Lower lobe of right lung (tissue), 2 donors: ENCODE data around the gene MYRIP. TPM values are rescaled to one million over a fixed set of nuclear protein-coding genes. Genes with fewer than 3 reads are reported as not detected.

ENCODE experiments used
- ATAC-seq, 2 donors: fragments of 200-7000 bp; cut with Tn5 transposase; one replicate each; pipeline ENCODE4 v1.9.1; 2020 to 2022; ENCODE audit warnings: mild to moderate bottlenecking in 2 of 2, moderate library complexity in 2 of 2
- DNase-seq: peaks from one replicate; pipeline ENCODE4 v3.0.0-alpha.2; 2020
- H3K27ac ChIP-seq: fragments of 200-600 bp; one replicate; pipeline ENCODE4 v1.8.0; 2022
- H3K27me3 ChIP-seq: fragments of 200-600 bp; one replicate; pipeline ENCODE4 v1.8.0; 2022; ENCODE audit warnings: low read depth
- H3K36me3 ChIP-seq: fragments of 200-600 bp; one replicate; pipeline ENCODE4 v1.8.0; 2022; ENCODE audit warnings: mild to moderate bottlenecking
- H3K4me1 ChIP-seq: fragments of 200-600 bp; one replicate; pipeline ENCODE4 v1.8.0; 2022
- H3K4me3 ChIP-seq: fragments of 200-600 bp; one replicate; pipeline ENCODE4 v1.8.0; 2022; ENCODE audit warnings: mild to moderate bottlenecking
- H3K9me3 ChIP-seq: fragments of 200-600 bp; one replicate; pipeline ENCODE4 v1.8.0; 2022
- intact Hi-C: fragments of 100-400 bp; cut with DNase I; formaldehyde crosslinking; loops from one replicate; pipeline ENCODE4 v1.11.0; 2022
- total RNA-seq: library from RNA; stranded (reverse); fragmentation: NEBNext Ultra II Directional; extraction: Animal tissue kit (Norgen Biotek cat#: 25700); gene quantifications from one replicate; pipeline ENCODE4 v1.2.1, GENCODE V29; 2021
- TF ChIP-seq, protein P1 (sequence below): fragments of 200-600 bp; IDR thresholded peaks from one replicate; pipeline ENCODE4 v1.8.0; 2022; ENCODE audit warnings: antibody characterized with exemption, mild to moderate bottlenecking
- donor health status: DM: no; HTN: yes; CAD: no; lungs with severe emphysema.

The MYRIP gene
- total RNA-seq, 1 donor from 2014 or later: 1.8 TPM

DNA sequence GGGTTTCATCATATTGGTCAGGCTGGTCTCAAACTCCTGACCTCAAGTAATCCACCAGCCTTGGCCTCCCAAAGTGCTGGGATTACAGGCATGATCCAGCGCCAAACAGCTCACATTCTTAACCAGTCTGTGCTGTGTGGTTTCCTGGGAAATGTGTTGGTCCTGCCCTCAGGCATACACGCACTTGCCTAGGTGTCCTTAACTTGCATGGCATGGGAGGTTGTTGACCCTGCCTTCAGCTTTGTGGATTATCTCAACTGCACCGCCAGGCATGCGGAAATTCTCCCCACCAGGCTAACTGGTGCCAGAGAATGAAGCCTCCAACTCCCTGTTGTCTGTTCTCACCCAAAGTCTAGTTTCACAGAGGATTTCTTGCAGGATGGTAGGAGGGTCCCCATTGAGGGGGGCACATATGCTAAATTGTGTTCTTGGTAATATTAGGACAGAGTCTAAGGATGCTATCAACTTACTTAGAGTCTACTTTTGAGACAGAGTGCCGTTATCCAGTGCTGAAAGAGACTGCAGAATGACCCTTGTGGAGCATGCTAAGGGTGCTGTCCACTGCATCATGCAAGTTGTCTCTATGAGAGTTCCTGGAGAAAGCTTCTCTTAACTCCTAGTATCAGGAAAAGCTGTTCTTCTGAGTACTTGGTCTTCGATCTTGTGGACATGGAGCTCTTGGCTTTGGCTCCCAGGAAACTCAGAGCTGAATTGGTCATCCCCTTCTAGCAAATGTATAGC, 438.5 kb downstream of the MYRIP start:
- intact Hi-C loops: no loop called here
- no peak overlapping the region for H3K4me3 ChIP-seq
- ATAC-seq (no peak), DNase-seq (no peak)
- no peaks in the 10 kb centered on the region for H3K9me3 ChIP-seq
- H3K27me3 ChIP-seq: no peaks in the 10 kb centered on the region
- TF ChIP-seq, protein P1, sequence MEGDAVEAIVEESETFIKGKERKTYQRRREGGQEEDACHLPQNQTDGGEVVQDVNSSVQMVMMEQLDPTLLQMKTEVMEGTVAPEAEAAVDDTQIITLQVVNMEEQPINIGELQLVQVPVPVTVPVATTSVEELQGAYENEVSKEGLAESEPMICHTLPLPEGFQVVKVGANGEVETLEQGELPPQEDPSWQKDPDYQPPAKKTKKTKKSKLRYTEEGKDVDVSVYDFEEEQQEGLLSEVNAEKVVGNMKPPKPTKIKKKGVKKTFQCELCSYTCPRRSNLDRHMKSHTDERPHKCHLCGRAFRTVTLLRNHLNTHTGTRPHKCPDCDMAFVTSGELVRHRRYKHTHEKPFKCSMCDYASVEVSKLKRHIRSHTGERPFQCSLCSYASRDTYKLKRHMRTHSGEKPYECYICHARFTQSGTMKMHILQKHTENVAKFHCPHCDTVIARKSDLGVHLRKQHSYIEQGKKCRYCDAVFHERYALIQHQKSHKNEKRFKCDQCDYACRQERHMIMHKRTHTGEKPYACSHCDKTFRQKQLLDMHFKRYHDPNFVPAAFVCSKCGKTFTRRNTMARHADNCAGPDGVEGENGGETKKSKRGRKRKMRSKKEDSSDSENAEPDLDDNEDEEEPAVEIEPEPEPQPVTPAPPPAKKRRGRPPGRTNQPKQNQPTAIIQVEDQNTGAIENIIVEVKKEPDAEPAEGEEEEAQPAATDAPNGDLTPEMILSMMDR: no peak
- H3K36me3 ChIP-seq: no peaks in the 10 kb centered on the region
- no peak overlapping the region for H3K27ac ChIP-seq
- no peaks in the 10 kb centered on the region for H3K4me1 ChIP-seq

DNA sequence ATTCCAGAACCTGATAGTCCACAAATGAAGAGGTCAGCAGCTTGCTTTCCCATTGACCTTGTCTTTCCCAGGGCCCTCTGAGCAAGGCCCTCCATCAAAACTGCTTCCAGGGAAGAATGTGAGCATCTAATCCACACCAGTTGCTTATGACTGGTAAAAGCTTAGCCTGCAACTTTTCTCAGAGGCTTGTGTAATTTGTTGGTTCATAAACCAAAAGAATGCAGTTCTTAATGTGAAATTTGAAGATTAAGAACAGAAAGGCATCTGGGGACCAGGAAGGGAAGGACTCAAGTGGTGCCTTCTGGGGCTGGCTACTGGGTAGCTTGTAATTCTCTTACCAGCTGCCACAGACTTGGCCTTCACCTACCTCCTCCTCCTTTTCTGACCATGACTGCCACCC, 439.2 kb downstream of the MYRIP start:
- H3K27me3 ChIP-seq: no peaks in the 10 kb centered on the region
- DNase-seq: no peak
- no peak overlapping the region for H3K4me3 ChIP-seq
- no peak for ATAC-seq
- H3K4me1 ChIP-seq: no peaks in the 10 kb centered on the region
- H3K36me3 ChIP-seq: no peaks in the 10 kb centered on the region
- H3K27ac ChIP-seq: no peak overlapping the region
- H3K9me3 ChIP-seq: no peaks in the 10 kb centered on the region
- intact Hi-C loops: no loop called here
- TF ChIP-seq, protein P1: no peak

DNA sequence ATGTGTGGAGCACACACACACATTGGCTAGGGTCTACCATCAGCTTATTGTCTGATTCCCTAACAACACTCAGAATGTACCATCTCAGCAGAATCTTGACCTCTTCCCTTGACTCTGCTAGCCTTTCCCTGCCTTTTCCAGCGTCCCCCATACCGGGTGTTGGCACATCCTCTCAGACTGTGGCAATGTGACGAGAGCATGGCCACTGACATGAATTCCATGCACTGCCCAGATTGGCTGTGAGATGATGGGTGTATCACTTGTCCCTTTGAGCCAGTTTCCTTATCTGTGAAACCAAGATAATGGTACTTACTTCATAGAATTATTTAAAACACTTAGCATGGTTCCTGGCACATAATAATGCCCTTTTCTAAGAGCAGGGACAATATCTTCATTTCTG, 439.8 kb downstream of the MYRIP start:
- H3K4me1 ChIP-seq: no peaks in the 10 kb centered on the region
- DNase-seq (no peak), ATAC-seq (no peak)
- TF ChIP-seq, protein P1: no peak
- H3K4me3 ChIP-seq: no peak overlapping the region
- no peaks in the 10 kb centered on the region for H3K36me3 ChIP-seq
- intact Hi-C loops: no loop called here
- H3K27ac ChIP-seq: no peak overlapping the region
- no peaks in the 10 kb centered on the region for H3K27me3 ChIP-seq
- no peaks in the 10 kb centered on the region for H3K9me3 ChIP-seq

DNA sequence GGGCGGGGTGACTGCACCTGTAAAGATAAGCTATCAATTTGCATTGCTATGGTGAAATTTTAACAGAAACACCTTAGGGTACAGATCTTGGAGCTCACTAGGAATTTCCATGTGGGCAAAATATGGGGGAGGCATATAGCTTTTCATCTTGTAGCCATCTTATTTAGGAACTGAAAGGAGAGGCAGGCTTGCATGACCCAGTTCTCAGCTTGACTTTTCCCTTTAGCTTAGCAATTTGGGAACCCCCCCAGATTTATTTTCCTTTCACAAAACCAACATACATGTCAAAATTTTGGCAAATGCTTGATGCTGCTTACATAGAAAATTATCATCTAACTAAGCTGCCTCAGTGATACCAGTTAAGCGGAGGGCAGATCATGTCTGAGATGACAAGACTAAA, 445.1 kb downstream of the MYRIP start:
- no peak overlapping the region for H3K27ac ChIP-seq
- H3K4me1 ChIP-seq: no peaks in the 10 kb centered on the region
- H3K4me3 ChIP-seq: no peak overlapping the region
- intact Hi-C loops: no loop called here
- TF ChIP-seq, protein P1: no peak
- H3K36me3 ChIP-seq: no peaks in the 10 kb centered on the region
- ATAC-seq: no peak
- H3K9me3 ChIP-seq: no peaks in the 10 kb centered on the region
- H3K27me3 ChIP-seq: no peaks in the 10 kb centered on the region
- no peak for DNase-seq

DNA sequence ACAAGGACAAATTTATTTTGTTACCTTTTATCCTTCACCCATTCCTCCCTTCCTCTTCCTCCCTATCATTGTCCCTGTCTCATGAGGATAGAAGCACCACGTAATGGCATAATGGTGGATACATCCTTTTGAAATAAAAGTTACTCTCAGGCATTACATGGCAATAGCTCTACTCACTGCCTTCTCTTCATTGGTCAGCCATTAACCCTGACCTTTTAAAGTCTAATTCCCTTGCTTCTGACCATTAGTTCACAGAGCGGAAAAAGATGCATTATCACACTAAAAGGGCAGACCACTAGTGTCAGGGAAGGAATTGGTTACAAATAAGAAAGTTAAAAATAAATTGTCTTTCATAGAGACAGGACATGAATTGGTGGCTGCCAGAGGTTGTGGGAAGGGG, 445.5 kb downstream of the MYRIP start:
- intact Hi-C loops: no loop called here
- no peaks in the 10 kb centered on the region for H3K9me3 ChIP-seq

More for the DNA sequence above, 445.5 kb downstream of the MYRIP start:
- Histone ChIP-seq H3K36me3 (no peaks in the 10 kb centered on the region), H3K27me3 (no peaks in the 10 kb centered on the region), H3K4me1 (no peaks in the 10 kb centered on the region), H3K27ac (no peak overlapping the region), H3K4me3 (no peak overlapping the region)
- no peak for ATAC-seq
- DNase-seq: no peak
- TF ChIP-seq, protein P1: no peak
